ENCODE data around the gene ECPAS. TPM values are rescaled to one million over a fixed set of nuclear protein-coding genes. Genes with fewer than 3 reads are reported as not detected.
"Not testable (repeated sequence)": the region's sequence is repeated elsewhere in the genome, so short reads cannot be mapped to it uniquely, and the experiment has no call there.

The ECPAS gene
- total RNA-seq, 1 donor, result 49.1 TPM

DNA sequence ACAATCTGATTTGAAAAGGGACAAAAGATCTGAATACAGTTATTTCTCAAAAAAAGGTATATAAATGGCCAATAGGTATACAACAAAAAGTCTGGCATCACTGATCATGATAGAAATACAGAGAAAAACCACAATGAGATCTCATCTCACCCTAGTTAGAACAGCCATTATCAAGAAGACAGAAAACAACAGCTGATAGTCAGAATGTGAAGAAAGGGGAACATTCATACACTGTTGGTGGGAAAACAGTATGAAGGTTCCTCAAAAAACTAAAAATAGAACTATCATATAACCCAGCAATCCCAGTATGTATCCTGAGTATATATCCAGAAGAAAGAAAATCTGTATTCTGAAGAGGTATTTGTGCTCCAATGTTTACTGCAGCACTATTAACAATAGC is 78.5 kb downstream of the ECPAS start:
- H3K4me1 ChIP-seq (ENCODE audit: insufficient read depth, low read length), result no peaks in the 10 kb centered on the region
- no peaks in the 10 kb centered on the region for H3K27me3 ChIP-seq (ENCODE audit: insufficient read depth, low read length)
- peaks cover 19% of the 10 kb centered on the region for H3K9me3 ChIP-seq (ENCODE audit: low read depth, low read length)
- H3K4me3 ChIP-seq (ENCODE audit: low read length), result no peak overlapping the region

DNA sequence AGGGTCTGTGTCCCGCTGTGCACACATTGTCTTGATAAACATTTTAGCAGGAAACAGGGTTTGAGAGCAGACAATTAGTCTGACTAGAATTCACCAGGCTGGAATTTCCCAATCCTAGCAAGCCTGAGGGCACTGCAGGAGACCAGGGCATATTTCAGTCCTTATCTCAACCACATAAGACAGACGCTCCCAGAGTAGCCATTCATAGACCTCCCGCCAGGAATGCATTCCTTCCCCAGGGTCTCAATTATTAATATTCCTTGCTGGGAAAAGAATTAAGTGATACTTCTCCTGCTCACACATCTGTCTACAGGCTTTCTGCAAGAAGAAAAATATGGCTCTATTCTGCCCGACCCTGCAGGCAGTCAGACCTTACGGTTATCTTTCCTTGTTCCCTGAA is 82.7 kb downstream of the ECPAS start:
- H3K4me3 ChIP-seq (ENCODE audit: low read length); H3K4me1 ChIP-seq (ENCODE audit: insufficient read depth, low read length); H3K27me3 ChIP-seq (ENCODE audit: insufficient read depth, low read length): not testable (repeated sequence)

DNA sequence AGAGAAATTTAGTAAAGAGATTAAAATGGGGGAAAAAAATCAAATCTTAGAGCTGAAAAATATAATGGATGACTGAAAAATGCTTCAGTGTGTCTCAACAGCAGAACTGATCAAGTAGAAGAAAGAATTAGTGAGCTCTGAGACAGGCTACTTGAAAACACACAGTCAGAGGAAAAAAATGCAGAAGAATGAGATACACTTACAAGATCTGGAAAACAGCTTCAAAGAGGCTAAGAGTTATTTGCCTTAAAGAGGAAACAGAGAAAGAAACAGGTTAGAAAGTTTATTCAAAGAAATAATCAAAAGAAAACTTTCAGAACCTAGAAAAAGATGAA is 83.7 kb downstream of the ECPAS start:
- Histone ChIP-seq H3K4me3 (ENCODE audit: low read length) (no peak overlapping the region), H3K27me3 (ENCODE audit: insufficient read depth, low read length) (no peaks in the 10 kb centered on the region)

More for the DNA sequence above, 82.7 kb downstream of the ECPAS start:
- peaks cover 26% of the 10 kb centered on the region for H3K9me3 ChIP-seq (ENCODE audit: low read depth, low read length)

DNA sequence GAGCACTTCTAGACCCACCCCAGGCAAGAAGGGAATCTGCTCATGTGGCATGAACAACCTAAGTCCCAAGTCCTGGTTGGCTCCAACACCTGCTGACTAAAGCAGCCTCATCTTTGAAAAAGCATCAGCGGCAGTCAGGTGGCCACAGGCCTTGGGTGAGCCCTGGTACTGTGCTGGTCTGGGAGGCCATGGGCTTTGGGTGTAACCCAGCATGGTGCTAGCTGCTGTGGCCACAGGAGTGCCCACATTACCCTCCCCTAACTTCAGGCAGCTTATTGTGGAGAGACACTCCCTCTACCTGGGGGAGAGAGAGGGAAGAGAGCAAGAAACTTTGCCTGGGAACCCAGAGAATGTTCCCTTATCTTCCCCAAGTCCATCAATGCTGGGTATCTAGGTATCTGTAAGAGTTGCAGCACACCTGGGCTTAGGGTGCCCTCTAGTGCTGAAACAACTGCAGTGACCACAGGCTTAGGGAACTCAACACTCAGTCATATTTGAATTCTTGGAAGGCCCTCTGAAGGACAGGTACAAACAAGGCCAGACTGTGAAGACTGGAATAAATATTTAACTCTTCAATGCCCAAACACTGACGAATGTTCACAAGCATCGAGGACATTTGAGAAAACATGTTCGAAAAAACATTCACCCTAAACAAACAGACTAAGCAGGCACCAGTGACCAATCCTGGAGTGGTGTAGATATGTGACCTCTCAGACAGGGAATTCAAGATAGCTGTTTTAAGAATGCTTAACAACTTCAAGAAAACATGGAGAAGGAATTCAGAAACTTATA is 84.2 kb downstream of the ECPAS start:
- H3K27me3 ChIP-seq (ENCODE audit: insufficient read depth, low read length), result no peaks in the 10 kb centered on the region
- no peaks in the 10 kb centered on the region for H3K4me1 ChIP-seq (ENCODE audit: insufficient read depth, low read length)
- H3K9me3 ChIP-seq (ENCODE audit: low read depth, low read length), result peaks cover 26% of the 10 kb centered on the region
- H3K4me3 ChIP-seq (ENCODE audit: low read length), result no peak overlapping the region

More for the DNA sequence above, 83.7 kb downstream of the ECPAS start:
- Histone ChIP-seq H3K4me1 (ENCODE audit: insufficient read depth, low read length) (no peaks in the 10 kb centered on the region), H3K9me3 (ENCODE audit: low read depth, low read length) (peaks cover 26% of the 10 kb centered on the region)

DNA sequence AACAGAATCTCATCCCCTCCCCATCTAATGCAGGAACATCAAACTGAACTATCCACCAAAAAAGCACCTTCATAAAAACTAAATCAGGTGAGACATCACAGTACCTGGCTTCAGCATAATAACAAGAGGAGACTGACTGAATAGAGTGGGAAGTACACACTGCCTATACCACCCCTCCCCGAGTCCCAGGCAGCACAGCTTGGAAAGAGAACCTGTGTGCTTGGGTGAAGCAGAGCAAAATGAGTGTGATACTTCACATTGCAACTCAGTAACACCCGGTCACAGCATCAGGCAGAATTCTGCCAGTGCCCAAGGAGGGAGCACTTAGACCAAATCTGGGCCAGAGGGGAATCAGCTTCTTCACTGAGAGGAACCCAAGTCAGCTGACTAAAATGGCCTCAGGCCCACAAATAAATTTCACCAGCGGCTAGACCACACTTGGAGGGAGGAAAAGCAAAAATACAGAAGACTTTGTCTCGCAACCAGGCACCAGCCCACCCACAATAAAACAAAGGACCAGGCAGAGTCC is 84.9 kb downstream of the ECPAS start:
- Histone ChIP-seq H3K4me1 (ENCODE audit: insufficient read depth, low read length) (no peaks in the 10 kb centered on the region), H3K27me3 (ENCODE audit: insufficient read depth, low read length) (no peaks in the 10 kb centered on the region), H3K9me3 (ENCODE audit: low read depth, low read length) (peaks cover 26% of the 10 kb centered on the region), H3K4me3 (ENCODE audit: low read length) (no peak overlapping the region)

DNA sequence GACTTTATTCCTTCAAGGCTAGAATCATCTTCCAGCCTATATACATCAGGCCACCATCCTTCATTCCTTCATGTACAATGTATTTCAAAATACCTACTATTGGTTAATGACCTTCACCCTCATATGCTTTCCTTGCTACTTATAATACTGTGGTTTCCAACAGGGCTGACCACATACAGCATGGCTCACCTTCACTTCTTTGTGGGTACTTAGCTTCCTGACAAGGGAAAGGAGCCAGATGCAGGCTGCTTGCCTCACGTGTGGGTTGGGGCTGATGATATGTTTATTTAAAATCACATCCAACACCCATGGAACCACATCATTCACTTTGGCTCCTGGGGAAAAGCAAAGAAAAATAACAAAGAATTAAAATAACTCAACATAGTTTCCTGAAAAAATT is 90.2 kb downstream of the ECPAS start:
- H3K27me3 ChIP-seq (ENCODE audit: insufficient read depth, low read length), result no peaks in the 10 kb centered on the region
- no peak overlapping the region for H3K4me3 ChIP-seq (ENCODE audit: low read length)
- no peaks in the 10 kb centered on the region for H3K9me3 ChIP-seq (ENCODE audit: low read depth, low read length)
- H3K4me1 ChIP-seq (ENCODE audit: insufficient read depth, low read length), result no peaks in the 10 kb centered on the region

DNA sequence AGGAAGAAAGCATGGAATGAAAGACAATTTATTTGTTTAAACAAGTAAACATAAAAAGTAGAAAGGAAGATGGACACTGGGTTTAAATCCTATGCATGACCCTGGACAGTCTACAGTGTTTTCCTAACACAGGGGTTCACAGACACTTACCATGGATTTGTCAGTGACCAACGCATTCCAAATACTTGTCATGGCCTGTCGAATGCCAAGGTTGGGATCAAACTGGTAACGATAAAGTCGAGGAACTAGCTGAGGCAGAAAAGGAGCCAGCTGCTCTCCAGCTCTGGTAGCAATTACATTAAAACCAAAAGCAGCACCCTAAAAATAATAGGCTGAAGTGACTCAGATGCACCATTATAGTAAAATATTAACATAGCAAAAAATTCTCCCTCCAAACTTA is 94.8 kb downstream of the ECPAS start:
- Histone ChIP-seq H3K27me3 (ENCODE audit: insufficient read depth, low read length) (no peaks in the 10 kb centered on the region), H3K4me3 (ENCODE audit: low read length) (no peak overlapping the region), H3K4me1 (ENCODE audit: insufficient read depth, low read length) (no peaks in the 10 kb centered on the region), H3K9me3 (ENCODE audit: low read depth, low read length) (no peaks in the 10 kb centered on the region)

DNA sequence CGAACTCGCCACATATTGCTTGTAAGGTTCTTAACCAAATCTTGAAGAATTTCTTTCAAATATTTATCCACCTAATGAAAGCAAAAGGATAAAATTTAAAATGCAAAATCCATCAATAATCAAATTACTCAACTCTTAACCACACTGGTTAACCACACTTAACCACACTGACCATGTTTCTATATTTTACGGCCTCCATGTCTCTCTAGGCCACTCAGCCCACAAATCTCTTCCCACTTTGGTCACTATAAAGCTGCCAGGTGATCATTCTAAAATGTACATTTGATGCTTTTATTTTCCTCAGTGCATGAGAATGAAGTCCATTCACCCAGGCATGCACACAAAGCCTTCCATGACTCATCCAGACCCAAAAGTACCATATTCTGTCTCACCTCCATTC is 97.8 kb downstream of the ECPAS start:
- Histone ChIP-seq H3K9me3 (ENCODE audit: low read depth, low read length) (no peaks in the 10 kb centered on the region), H3K4me1 (ENCODE audit: insufficient read depth, low read length) (no peaks in the 10 kb centered on the region), H3K27me3 (ENCODE audit: insufficient read depth, low read length) (no peaks in the 10 kb centered on the region), H3K4me3 (ENCODE audit: low read length) (no peak overlapping the region)

DNA sequence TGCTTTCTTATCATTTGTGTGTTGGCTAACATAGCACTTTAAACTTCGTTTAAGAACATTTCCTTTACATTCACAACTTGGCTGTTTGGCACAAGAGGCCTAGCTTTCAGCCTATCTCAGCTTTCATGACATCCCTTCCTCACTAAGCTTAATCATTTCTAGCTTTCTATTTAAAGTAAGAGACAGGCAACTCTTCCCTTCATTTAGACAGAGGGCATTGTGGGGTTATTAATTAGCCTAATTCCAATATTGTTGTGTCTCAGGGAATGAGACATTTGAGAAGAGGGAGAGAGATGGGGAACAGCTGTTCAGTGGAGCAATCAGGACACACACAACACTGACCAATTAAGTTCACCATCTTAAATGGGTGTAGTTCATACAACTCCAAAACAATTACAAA is 103.2 kb downstream of the ECPAS start:
- H3K27me3 ChIP-seq (ENCODE audit: insufficient read depth, low read length), result no peaks in the 10 kb centered on the region

DNA sequence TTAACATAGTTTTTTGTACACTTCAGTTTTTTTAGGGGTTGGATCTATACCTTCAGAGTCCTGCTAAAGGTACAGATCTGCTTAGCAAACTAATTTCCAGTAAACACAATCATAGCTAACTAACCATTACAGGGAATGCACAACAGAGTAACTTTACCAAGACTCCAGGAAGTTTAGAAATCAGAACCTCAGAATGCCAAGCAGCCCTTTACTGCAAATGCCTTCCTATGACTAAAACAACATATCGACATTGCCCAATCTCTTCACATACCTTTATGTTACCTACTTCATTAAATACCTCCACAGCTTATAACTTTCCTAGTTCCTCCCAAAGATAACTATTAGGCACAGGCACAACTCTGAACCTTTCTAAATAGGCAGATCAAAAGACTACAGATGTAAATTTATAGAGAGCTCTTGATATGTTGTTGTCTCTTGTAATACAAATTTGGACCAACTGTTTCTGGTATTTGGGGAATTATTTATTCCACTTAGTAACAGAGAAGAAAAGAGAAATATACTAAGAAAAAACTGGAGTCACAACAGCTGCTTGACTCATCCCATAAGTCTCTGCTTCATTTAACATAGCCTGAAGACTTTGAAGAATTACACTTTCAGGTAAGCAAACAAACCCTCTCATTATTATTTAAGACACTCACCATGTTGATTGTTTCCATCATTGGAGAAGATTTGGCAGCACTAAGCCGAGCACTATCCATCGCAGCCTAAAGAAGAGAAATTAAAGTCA is 108.2 kb downstream of the ECPAS start:
- H3K4me1 ChIP-seq (ENCODE audit: insufficient read depth, low read length), result no peaks in the 10 kb centered on the region
- no peaks in the 10 kb centered on the region for H3K9me3 ChIP-seq (ENCODE audit: low read depth, low read length)
- no peaks in the 10 kb centered on the region for H3K27me3 ChIP-seq (ENCODE audit: insufficient read depth, low read length)
- no peak overlapping the region for H3K4me3 ChIP-seq (ENCODE audit: low read length)

More for the DNA sequence above, 103.2 kb downstream of the ECPAS start:
- Histone ChIP-seq H3K4me1 (ENCODE audit: insufficient read depth, low read length) (no peaks in the 10 kb centered on the region), H3K4me3 (ENCODE audit: low read length) (no peak overlapping the region), H3K9me3 (ENCODE audit: low read depth, low read length) (no peaks in the 10 kb centered on the region)

DNA sequence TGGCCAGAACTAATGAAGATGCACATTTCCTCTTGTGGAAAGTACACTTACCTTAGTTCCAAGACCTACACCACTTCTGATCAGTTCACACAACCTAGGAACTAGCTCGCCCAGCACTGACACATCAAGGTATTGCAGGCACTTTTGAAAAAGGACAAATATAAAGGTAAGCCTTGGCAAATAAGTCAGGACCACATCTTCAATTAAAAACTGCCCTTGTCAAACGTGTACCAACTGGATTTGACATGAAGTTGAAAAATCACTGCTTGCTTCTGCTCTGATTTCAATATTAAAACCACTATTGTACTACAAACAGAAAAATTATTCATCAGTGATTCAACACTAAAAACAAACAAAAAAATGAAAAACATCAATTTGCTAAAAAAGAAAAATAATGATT is 109.1 kb downstream of the ECPAS start:
- no peaks in the 10 kb centered on the region for H3K9me3 ChIP-seq (ENCODE audit: low read depth, low read length)
- no peak overlapping the region for H3K4me3 ChIP-seq (ENCODE audit: low read length)
- H3K27me3 ChIP-seq (ENCODE audit: insufficient read depth, low read length), result no peaks in the 10 kb centered on the region
- H3K4me1 ChIP-seq (ENCODE audit: insufficient read depth, low read length), result no peaks in the 10 kb centered on the region

DNA sequence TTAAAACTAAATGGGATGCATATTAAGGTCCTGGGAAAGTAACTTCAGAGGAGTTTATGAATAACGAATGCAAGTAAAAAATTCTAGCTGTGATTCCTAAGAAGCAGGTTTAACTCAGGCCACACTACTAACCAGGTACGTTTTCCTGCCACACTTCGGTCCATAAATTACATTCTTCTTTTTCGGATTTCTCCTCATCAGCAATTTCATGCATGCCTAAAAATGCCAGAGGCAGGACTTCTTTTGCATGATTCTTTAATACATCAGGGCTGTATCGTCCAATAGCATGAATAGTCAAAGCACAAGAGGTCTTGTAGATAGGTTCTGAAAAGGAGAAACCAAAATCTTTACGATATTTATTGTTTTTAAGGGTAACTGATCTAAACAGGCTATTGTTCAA is 111.9 kb downstream of the ECPAS start:
- no peaks in the 10 kb centered on the region for H3K9me3 ChIP-seq (ENCODE audit: low read depth, low read length)
- H3K4me3 ChIP-seq (ENCODE audit: low read length), result no peak overlapping the region
- H3K27me3 ChIP-seq (ENCODE audit: insufficient read depth, low read length), result no peaks in the 10 kb centered on the region
- no peaks in the 10 kb centered on the region for H3K4me1 ChIP-seq (ENCODE audit: insufficient read depth, low read length)

DNA sequence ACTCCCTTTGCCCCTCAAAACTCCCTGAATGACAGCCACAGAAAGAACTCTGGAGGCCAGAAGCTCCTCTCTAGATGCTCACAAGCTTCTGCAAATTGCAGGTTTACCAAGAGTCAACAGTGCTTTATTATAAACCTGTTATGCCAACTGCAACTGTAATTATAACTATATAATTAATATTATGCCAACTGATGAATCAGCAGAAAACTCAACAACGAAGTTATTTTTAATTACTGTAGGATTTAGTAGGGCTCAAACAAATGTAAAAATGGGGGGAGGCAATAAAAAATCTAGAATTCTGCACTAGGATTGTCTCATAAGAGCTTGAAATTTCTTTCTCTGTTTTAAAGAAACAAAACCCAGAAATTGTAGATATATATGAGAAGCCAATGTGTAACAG is 117.2 kb downstream of the ECPAS start:
- Histone ChIP-seq H3K4me1 (ENCODE audit: insufficient read depth, low read length) (no peaks in the 10 kb centered on the region), H3K27me3 (ENCODE audit: insufficient read depth, low read length) (no peaks in the 10 kb centered on the region), H3K4me3 (ENCODE audit: low read length) (no peak overlapping the region), H3K9me3 (ENCODE audit: low read depth, low read length) (no peaks in the 10 kb centered on the region)

DNA sequence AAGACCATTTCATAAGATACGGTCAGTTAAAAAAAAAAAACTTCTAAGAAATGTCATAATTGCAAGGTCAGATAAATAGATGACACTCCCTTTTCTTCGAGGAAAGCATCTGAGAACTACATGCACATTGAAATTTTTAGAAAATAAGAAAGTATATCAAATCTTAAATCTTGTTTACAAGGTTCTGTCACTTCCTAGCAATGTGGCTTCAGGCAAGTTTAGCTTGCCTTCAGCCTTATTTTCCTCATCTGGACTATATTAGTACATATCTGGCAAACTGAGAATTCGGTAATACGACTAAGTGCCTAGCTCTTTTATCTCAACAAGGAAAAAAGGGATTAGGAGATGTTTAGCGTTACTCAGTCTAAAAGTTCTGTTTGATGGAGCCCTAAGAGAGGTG is 121.7 kb downstream of the ECPAS start:
- no peaks in the 10 kb centered on the region for H3K27me3 ChIP-seq (ENCODE audit: insufficient read depth, low read length)
- no peaks in the 10 kb centered on the region for H3K9me3 ChIP-seq (ENCODE audit: low read depth, low read length)
- H3K4me3 ChIP-seq (ENCODE audit: low read length), result no peak overlapping the region
- H3K4me1 ChIP-seq (ENCODE audit: insufficient read depth, low read length), result no peaks in the 10 kb centered on the region

DNA sequence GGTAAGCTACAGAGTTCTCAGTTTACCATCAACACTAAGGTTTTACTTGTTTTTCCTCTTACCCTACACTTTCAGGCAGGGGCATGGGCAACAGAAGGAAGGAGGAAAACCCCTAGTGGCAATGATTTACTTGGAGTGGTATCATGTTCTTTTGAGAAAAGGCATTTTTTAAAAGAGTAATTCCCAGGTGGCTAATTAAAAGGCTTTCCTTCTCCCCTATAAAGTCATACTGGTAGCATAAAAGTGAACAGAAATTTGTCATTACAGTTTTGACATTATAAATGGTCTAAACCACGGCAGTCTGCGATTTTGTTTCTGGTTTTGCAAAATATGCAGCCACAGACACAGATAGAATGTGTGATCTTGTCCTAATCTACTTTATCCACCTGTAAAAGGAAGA is 123.3 kb downstream of the ECPAS start:
- no peak overlapping the region for H3K4me3 ChIP-seq (ENCODE audit: low read length)
- no peaks in the 10 kb centered on the region for H3K27me3 ChIP-seq (ENCODE audit: insufficient read depth, low read length)
- H3K9me3 ChIP-seq (ENCODE audit: low read depth, low read length), result no peaks in the 10 kb centered on the region
- H3K4me1 ChIP-seq (ENCODE audit: insufficient read depth, low read length), result no peaks in the 10 kb centered on the region
